ENCODE results near the gene NPAS2.

DNA sequence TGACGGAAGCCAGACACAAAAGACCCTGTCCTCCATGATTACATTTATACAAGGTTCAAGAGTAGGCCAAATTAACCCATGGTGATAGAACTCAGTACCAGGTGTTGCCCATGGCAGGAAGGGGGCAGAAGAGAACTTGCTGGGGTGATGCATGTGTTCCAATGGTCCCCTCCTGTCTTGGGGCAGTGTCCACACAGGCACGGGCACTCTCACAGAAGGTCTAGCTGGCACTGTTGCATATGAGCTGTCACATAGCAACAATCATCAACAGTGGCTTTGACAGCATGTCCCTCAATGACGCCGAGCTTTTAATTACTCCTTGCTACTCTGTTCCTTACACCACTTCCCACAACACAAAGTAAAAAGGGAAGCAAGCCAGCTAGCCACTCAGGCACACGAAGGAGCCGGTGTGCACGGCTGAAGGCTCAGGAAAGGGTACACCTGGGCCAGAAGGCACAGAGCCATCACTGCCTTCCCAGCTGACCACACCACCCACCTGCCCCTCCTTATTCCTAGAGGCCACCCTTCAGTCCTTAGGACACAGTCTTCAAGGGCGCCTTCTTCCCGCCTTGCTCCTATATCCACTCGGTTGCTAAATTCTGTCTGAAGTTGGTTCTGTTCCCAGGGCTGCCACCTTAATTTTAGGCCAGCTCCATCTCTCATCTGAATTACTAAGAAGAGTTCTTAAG lies 211.1 kb downstream of the NPAS2 start:
- TF ChIP-seq, protein P1, sequence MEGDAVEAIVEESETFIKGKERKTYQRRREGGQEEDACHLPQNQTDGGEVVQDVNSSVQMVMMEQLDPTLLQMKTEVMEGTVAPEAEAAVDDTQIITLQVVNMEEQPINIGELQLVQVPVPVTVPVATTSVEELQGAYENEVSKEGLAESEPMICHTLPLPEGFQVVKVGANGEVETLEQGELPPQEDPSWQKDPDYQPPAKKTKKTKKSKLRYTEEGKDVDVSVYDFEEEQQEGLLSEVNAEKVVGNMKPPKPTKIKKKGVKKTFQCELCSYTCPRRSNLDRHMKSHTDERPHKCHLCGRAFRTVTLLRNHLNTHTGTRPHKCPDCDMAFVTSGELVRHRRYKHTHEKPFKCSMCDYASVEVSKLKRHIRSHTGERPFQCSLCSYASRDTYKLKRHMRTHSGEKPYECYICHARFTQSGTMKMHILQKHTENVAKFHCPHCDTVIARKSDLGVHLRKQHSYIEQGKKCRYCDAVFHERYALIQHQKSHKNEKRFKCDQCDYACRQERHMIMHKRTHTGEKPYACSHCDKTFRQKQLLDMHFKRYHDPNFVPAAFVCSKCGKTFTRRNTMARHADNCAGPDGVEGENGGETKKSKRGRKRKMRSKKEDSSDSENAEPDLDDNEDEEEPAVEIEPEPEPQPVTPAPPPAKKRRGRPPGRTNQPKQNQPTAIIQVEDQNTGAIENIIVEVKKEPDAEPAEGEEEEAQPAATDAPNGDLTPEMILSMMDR (IDR thresholded peaks at IDR 0.05) = no peak
- no peak for TF ChIP-seq EZH2 (IDR thresholded peaks at IDR 0.05)
- no peak for TF ChIP-seq EZH2phosphoT487 (IDR thresholded peaks at IDR 0.05)
